Stimulated activated CD8-positive, alpha-beta memory T cell treated with anti-CD3 and anti-CD28 coated beads, Interleukin-7, amount 100 ng/mL, for 24 hours (primary cell): Measurements from ENCODE around the gene TTC39C.
"Not testable (repeated sequence)": the region's sequence is repeated elsewhere in the genome, so short reads cannot be mapped to it uniquely, and the experiment has no call there.

Source experiments
- DNase-seq: peaks from one replicate; pipeline ENCODE4 v3.0.0-alpha.2; 2020; ENCODE audit warnings: low read depth

The TTC39C gene

GRCh38 chr18:24018299-24018886 lies 3.8 kb downstream of the TTC39C start:
- DNase-seq = no peak

DNA sequence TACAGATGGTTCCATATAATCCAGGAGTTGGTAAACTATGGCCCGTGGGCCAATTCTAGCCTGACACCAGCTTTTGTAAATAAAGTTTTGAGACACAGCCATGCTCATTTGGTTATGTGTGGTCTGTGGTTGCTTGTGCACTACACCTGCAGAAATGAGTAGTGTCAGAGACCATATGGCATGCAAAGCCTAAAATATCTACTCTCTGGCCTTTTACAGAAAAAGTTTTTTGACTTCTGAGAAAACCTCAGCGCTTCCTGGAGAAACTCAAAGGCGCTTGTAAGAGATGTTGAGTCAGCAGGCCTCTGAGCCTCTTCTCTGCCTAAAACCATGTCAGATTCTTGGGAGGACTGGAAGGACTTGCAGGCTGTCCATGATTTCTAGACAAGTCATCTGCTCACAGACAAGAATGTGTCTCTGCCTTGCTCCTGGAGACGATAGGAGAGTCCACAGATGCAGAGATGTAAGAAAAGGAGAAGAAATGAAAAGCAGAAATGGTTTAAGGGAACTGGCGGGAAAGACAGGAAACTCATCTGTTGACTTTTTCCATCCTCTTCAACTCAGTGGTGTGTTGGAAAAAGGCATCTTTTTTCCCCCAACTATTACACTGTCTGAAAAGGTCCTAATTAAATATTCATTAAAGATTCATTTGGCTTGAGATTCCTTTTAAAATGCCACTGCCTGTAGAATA lies 5.2 kb downstream of the TTC39C start:
- no peak for DNase-seq

DNA sequence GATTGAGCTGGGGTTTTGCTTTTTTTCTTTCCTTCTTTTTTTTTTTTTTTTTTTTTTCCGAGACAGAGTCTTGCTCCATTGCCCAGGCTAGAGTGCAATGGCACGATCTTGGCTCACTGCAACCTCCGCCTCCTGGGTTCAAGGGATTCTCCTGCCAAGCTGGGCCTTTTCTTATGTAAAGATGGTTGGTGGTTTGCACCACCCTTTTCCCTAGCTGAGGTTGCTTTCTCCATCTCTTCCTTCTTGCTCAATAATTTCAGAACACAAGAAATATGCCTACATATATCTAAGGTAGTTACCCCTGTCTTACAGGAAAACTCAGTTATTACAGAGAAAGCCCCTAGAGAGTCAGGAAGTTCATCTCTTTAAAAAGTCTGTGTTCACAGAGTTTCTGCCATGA lies 7.0 kb downstream of the TTC39C start:
- DNase-seq = no peak

DNA sequence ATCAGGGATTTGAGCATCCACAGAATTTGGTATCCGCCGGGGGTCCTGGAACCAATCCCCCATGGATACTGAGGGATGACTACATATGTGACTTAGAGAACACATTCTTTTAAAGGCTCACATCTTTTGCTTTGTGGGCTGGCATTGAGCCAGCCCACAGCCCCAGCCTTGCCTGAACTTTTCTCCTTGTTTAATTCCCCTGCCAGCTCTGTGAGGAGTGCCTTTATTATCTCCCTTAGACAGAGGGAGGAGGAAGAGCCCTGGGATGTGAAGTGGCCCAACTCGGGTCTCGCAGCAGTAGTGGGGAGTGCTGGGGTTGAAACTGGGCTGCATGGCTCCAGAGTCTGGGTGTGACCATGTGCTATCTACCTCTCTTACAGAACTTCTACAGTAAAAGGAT lies 7.6 kb downstream of the TTC39C start:
- DNase-seq = no peak

GRCh38 chr18:24023185-24023814 lies 8.7 kb downstream of the TTC39C start:
- DNase-seq = no peak

DNA sequence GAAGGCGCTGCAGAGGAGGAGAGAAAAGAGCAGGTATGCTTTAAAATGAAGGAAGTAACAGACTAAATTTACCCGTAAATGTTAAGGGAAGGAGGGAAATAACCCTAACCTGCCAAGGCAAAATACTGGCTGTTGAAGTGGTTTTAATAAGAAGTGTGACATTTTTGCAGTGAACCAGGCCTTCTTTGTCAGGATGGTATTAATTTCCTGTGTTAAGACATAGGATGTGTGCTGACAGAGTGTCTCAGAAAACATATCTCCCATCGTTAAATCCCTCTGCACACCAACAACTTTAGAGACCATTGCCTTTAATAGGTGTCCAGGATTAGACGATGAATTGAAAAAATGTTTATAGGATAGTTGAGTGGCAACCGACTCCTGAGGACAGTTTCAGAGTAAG lies 9.9 kb downstream of the TTC39C start:
- DNase-seq = no peak

DNA sequence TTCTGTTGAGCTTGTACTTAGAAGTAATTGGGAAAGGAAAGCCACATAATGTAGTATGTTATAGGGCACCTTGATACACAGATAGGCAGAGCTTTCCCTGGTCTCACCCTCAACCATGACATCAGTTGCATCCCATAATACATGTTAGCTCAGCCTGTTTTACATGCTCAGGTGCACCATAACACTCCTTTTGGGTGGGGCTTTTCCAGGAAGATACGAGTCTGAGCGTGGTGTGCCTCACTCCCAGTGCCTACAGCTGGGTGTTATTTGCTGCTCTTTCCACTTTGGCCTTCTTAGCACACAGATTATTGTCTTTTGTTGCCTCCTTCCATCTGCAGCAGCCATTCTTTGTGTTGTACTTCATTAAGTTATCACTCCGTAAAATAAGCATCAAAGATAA lies 11.9 kb downstream of the TTC39C start:
- no peak for DNase-seq

GRCh38 chr18:24027156-24027827 lies 12.7 kb downstream of the TTC39C start:
- no peak for DNase-seq

DNA sequence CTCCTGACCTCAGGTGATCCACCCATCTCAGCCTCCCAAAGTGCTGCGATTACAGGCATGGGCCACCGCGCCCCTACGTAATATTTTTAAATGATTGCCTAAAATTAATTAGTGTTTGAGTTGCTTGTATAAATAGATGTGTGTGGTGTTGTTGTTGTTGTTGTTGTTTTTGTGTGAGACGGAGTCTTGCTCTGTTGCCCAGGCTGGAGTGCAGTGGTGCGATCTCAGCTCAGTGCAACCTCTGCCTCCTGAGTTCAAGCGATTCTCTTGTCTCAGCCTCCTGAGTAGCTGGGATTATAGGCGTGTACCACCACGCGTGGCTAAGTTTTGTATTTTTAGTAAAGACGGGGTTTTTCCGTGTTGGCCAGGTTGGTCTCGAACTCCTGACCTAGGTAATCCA lies 14.4 kb downstream of the TTC39C start:
- DNase-seq = not testable (repeated sequence)

DNA sequence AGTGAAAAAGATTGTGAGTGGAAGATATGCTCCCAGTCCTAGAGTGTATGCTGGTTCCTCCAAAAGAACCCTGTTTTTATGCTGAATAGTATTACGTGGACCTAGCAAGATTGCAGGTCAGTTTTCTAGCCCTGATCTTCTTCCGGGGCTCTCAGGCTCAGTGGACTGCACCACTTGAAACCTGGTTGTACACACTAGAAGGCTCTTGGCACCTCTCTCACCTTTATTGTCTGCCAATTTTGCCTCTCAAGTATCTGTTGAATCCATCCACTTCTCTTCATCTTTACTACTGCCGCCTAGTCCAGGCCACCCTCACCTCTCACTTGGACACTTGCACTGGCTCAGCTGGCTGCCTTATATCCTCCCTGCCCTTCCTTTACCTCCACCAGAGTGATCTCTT lies 16.8 kb downstream of the TTC39C start:
- DNase-seq = no peak

DNA sequence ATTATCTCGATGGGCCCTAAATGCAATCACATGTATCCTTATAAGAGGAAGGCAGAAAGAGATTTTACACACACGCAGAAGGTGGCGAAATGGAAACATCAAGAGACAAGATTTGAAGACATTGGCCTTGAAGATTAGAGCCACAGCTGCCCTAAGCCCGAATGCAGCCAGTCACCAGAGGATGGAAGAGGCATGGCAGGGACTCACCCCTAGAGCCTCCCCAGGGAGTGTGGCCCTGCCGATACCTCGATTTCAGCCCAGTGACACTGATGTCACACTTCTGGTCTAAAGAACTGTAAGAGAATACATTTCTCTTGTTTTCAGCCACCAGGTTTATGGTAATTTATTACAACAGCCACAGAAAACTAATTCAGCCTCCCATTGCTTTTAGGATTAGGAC lies 17.4 kb downstream of the TTC39C start:
- no peak for DNase-seq

GRCh38 chr18:24033641-24034412 lies 19.3 kb downstream of the TTC39C start:
- DNase-seq = no peak

GRCh38 chr18:24035316-24035715 lies 20.8 kb downstream of the TTC39C start:
- DNase-seq = no peak

DNA sequence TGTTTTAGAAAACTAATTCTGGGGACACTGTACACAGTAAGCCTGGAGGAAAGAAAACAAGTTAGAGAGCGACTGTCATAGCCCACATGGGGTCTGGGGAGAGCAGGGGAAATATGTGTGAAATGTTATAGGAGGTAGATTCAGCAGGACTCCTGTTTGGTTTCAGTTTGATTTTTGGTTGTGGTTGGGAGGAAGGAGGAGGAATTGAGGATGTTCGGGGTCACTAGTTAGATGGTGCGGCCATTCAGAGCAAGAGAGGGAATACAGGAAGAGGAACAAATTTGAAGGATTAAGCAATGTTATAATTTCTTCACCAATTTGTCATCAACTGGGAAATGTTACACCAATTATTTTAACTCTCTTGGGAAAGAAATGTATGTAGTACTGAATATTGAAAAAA lies 25.1 kb downstream of the TTC39C start:
- no peak for DNase-seq

- DNase-seq = no peak
Observed at GRCh38 chr18:24041691-24042090, 27.1 kb downstream of the TTC39C start.

- no peak for DNase-seq
Observed at GRCh38 chr18:24043403-24043802, 28.8 kb downstream of the TTC39C start.

DNA sequence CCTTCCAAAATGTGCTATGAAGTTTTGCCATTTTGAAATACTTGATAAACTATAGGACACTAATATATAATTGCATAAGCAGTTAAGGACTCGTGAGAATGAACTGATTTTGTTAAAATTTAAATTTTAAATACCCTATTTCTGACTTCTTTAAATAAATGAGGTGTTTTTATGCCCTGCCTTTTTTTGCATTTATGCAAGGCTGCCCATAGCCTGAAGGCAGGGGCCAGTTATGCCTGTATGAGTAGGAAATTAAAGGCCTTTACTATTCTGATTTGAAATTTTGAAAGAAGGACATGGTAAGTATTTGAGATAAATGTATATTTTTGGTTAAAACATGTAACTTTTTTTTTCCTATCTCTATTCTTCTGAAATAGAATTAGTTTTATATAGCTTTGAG lies 33.7 kb downstream of the TTC39C start:
- no peak for DNase-seq

DNA sequence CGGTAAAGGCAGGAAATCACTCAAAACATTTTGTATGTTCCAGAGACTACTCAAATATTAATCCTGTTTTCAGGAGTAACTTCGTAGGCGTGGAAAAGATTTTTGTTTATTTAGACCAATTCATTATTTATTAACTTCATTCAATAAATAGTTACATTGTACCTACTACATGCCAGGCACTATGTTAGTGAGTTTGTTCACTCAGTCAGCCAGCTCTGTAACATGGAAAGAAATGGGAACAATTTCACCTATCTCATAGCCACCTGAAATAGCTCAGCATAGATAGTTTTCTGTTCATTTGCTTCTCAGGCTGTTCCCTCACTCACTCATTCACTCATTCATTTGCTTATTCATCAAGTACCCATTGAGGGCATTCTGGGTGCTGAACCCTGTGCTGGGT lies 34.6 kb downstream of the TTC39C start:
- no peak for DNase-seq

DNA sequence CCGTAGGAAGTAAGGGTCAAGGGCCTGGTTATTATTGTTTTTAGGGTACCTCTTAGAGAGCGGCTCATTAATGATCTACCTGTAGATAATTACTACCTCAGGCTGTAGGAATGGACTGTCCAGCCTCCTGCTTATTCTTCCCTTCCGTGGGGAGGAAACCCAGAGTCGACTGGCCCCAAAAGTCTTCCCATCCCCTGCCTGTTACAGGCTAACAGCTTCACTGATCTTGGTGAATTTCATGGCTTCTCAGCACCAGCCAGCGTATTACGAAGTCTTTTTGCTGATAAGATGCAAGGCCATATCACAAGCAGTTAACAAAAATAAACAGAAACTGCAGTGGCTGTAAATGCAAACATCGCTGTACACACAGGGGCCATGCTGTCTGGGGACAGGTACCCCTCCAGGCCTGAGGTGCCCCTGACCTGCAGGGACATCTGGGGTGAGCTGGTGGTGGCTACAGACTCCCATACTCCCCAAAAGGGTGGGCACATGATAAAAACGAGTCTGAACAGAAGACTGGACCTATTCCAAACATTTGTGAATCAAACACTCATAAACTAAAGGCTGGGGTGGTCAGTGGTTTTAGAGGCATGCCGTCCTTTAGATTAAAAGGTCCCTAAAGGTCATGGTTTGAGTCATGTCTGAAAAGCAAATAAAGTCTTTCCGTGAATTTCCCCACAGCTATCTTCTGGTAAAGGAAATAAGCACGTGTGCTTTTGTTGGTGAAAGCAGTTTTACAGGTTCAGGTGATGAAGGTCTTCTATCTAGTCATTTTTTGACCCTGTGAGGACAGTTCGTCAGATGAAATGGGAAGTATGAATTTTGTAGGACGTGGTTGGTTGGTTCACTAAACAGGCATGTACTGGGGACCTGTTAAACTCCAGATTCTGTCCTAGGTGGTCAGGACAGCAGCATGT lies 36.7 kb downstream of the TTC39C start:
- no peak for DNase-seq

- DNase-seq = no peak
Observed at GRCh38 chr18:24052053-24052452, 37.5 kb downstream of the TTC39C start.

DNA sequence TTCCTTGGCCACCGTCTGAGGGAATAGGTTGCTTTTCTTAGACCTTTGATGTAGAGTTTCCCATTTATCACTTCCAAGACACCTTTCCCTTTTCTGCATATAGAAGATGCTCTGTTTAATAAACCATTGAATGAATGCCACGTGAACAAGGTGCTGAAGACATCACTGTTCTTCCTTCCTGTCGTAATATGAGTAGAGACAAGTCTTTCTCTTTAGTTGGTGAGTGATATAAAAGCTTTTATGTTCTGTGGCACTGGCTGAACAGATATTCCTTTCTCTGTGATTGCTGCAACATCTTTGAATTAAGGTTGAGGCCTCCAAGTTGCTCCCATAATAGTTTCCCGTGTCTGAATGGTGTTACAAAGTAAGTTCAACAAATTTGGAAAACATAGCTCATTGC lies 38.7 kb downstream of the TTC39C start:
- DNase-seq = no peak
